ENCODE results near the gene HOXB9. TPM values are rescaled to one million over a fixed set of nuclear protein-coding genes. Genes with fewer than 3 reads are reported as not detected.

HOXB9 gene
- total and polyA plus RNA-seq, 9 of the 15 experiments (the other 6 are each of a cell fraction or from before 2014, with no cell fraction given), result 3.1 to 196 (median 77.6) TPM

DNA sequence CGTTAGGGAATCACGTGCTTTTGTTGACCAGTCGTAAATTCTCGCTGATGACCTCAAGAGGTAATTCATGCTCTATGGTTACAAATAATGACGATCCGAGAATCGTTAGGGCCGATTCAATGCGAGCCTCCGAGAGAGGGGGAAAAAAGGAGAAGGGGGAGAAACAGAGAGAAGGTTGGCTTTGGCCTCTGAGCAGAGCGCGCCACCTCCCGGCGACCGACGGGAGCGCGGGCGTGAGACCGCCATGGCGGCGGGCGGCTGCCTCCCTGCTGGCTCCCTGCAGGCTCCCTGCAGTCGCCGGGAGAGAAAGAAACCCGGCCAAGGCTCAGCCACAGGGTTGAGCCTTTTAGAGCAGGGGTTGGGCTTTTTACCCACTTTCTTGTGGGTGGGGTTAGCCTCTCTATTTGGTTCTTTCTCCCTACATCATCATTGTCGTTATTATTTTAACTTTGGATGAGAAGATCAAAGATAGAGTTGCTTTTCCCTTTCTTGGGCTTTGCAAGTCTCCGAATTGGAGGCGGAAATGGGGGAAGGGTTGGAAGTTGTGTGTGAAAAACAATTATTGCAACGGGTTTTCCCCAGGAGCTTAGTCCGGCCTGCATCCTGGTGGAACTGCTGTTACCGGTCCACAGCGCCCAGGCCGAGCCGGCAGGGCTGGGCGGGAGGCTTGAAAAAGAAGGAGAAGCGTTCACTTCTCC is 32.2 kb downstream of the HOXB9 start (continued):
- TF ChIP-seq, protein P1, sequence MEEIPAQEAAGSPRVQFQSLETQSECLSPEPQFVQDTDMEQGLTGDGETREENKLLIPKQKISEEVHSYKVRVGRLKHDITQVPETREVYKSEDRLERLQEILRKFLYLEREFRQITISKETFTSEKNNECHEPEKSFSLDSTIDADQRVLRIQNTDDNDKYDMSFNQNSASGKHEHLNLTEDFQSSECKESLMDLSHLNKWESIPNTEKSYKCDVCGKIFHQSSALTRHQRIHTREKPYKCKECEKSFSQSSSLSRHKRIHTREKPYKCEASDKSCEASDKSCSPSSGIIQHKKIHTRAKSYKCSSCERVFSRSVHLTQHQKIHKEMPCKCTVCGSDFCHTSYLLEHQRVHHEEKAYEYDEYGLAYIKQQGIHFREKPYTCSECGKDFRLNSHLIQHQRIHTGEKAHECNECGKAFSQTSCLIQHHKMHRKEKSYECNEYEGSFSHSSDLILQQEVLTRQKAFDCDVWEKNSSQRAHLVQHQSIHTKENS (CRISPR knock-in tag; IDR thresholded peaks at IDR 0.05), result no peak
- TF ChIP-seq ARHGAP35 (IDR thresholded peaks at IDR 0.05; ENCODE audit: partially characterized antibody) (no peak), ESRRA (IDR thresholded peaks at IDR 0.05; ENCODE audit: borderline replicate concordance, low read depth) (no peak), MYC (IDR thresholded peaks at IDR 0.05; ENCODE audit: low read depth, low read length) (peak; percentile 28; the same call in 1 of the 2 replicates), MYC (CRISPR knock-in tag; IDR thresholded peaks at IDR 0.05; ENCODE audit: borderline replicate concordance, low read depth) (no peak), NCOR1 (IDR thresholded peaks at IDR 0.05) (no peak), ZNF57 (CRISPR knock-in tag; IDR thresholded peaks at IDR 0.05) (no peak), SMC3 (conservative IDR thresholded peaks at IDR 0.05; ENCODE audit: insufficient read depth, low read depth, low read length) (peak; percentile 97), ILK (tag; IDR thresholded peaks at IDR 0.05; ENCODE audit: borderline replicate concordance, low read depth) (no peak), EP400 (IDR thresholded peaks at IDR 0.05) (no peak), ADNP (tag; IDR thresholded peaks at IDR 0.05) (no peak), YY1 (IDR thresholded peaks at IDR 0.05; ENCODE audit: borderline replicate concordance in 1 of 3, control insufficient read depth in 1 of 3, extremely low read depth in 1 of 3, insufficient read depth in 3 of 3, insufficient read length in 1 of 3, insufficient replicate concordance in 2 of 3, low read depth in 1 of 3, low read length in 2 of 3) (peak; percentile 52 to 96 (median 92)), DNMT1 (IDR thresholded peaks at IDR 0.05) (no peak), GABPB2 (CRISPR knock-in tag; conservative IDR thresholded peaks at IDR 0.05) (no peak), SAFB2 (IDR thresholded peaks at IDR 0.05; ENCODE audit: borderline replicate concordance, low read depth, low read length, severe bottlenecking) (no peak), NFIX (CRISPR knock-in tag; IDR thresholded peaks at IDR 0.05; ENCODE audit: low read depth) (no peak), NFIC (IDR thresholded peaks at IDR 0.05) (no peak), ZNF24 (IDR thresholded peaks at IDR 0.05) (no peak; the same call in 1 of the 2 replicates), ATF7 (IDR thresholded peaks at IDR 0.05) (0 out of 2 replicates have a peak, but pooled peaks have one; percentile 18), ZNF347 (CRISPR knock-in tag; IDR thresholded peaks at IDR 0.05; ENCODE audit: low read depth) (no peak), CREM (IDR thresholded peaks at IDR 0.05; ENCODE audit: low read depth) (peak; percentile 49; the same call in 1 of the 2 replicates), SETDB1 (IDR thresholded peaks at IDR 0.05; ENCODE audit: low read length) (no peak)
- TF ChIP-seq, protein P2, sequence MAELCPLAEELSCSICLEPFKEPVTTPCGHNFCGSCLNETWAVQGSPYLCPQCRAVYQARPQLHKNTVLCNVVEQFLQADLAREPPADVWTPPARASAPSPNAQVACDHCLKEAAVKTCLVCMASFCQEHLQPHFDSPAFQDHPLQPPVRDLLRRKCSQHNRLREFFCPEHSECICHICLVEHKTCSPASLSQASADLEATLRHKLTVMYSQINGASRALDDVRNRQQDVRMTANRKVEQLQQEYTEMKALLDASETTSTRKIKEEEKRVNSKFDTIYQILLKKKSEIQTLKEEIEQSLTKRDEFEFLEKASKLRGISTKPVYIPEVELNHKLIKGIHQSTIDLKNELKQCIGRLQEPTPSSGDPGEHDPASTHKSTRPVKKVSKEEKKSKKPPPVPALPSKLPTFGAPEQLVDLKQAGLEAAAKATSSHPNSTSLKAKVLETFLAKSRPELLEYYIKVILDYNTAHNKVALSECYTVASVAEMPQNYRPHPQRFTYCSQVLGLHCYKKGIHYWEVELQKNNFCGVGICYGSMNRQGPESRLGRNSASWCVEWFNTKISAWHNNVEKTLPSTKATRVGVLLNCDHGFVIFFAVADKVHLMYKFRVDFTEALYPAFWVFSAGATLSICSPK (IDR thresholded peaks at IDR 0.05; ENCODE audit: borderline replicate concordance), result no peak
- TF ChIP-seq, protein P3, sequence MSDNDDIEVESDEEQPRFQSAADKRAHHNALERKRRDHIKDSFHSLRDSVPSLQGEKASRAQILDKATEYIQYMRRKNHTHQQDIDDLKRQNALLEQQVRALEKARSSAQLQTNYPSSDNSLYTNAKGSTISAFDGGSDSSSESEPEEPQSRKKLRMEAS (CRISPR knock-in tag; IDR thresholded peaks at IDR 0.05), result no peak
- TF ChIP-seq, protein P4, sequence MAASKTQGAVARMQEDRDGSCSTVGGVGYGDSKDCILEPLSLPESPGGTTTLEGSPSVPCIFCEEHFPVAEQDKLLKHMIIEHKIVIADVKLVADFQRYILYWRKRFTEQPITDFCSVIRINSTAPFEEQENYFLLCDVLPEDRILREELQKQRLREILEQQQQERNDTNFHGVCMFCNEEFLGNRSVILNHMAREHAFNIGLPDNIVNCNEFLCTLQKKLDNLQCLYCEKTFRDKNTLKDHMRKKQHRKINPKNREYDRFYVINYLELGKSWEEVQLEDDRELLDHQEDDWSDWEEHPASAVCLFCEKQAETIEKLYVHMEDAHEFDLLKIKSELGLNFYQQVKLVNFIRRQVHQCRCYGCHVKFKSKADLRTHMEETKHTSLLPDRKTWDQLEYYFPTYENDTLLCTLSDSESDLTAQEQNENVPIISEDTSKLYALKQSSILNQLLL (CRISPR knock-in tag; IDR thresholded peaks at IDR 0.05; ENCODE audit: borderline replicate concordance), result no peak

Measured in K562 (cell line).